CD14-positive monocyte (primary cell): ENCODE results near the gene PACSIN2. TPM values are rescaled to one million over a fixed set of nuclear protein-coding genes. Genes with fewer than 3 reads are reported as not detected.

Experiments used
- DNase-seq, 3 donors: peaks; one replicate each; pipeline ENCODE4 v3.0.0-alpha.2; 2011 to 2022
- H2AFZ ChIP-seq: 2 replicates; pipeline ENCODE4 v1.6.0; 2012; ENCODE audit warnings: mild to moderate bottlenecking, low read depth, low read length, inconsistent platforms; ENCODE audit not compliant: insufficient read depth, poor library complexity, severe bottlenecking
- H3K27ac ChIP-seq, 2 donors: 1 replicate in 1 of 2; 2 replicates in 1 of 2; pipeline ENCODE4 v1.5.1; 2012 to 2013; ENCODE audit warnings: low read length in 2 of 2, control low read depth in 1 of 2, inconsistent platforms in 1 of 2, low read depth in 1 of 2, mild to moderate bottlenecking in 1 of 2
- H3K27me3 ChIP-seq, 2 donors: one replicate each; pipeline versions ENCODE4 v1.6.0 to v1.6.1; 2011 to 2013; ENCODE audit warnings: low read length in 2 of 2; ENCODE audit not compliant: control insufficient read depth in 2 of 2, insufficient read depth in 2 of 2
- H3K36me3 ChIP-seq, 2 donors: replicated peaks in 1 of 2; 1 replicate in 1 of 2; 2 replicates in 1 of 2; pipeline versions ENCODE4 v1.5.1 to v1.6.1; 2012 to 2013; ENCODE audit warnings: low read length in 2 of 2, control low read depth in 1 of 2, inconsistent platforms in 1 of 2, mild to moderate bottlenecking in 1 of 2; ENCODE audit not compliant: insufficient read depth in 2 of 2, control insufficient read depth in 1 of 2
- H3K4me1 ChIP-seq, 2 donors: 1 replicate in 1 of 2; 2 replicates in 1 of 2; pipeline versions ENCODE4 v1.5.1 to v1.6.1; 2012 to 2013; ENCODE audit warnings: low read length in 2 of 2, control low read depth in 1 of 2, inconsistent platforms in 1 of 2, mild to moderate bottlenecking in 1 of 2, moderate library complexity in 1 of 2; ENCODE audit not compliant: insufficient read depth in 2 of 2, control insufficient read depth in 1 of 2
- H3K4me2 ChIP-seq: replicated peaks from 2 replicates; pipeline ENCODE3; 2012; ENCODE audit warnings: low read length, moderate library complexity, mild to moderate bottlenecking; ENCODE audit not compliant: poor library complexity, severe bottlenecking; ENCODE audit errors: extremely low read depth
- H3K4me3 ChIP-seq, 3 experiments: fragments of 200-600 bp in 1 of 3; sonication (generic) in 1 of 3; replicated peaks in 1 of 3; 1 replicate in 2 of 3; 2 replicates in 1 of 3; pipeline ENCODE4 v1.5.1; 2011 to 2013; ENCODE audit warnings: low read length in 3 of 3, mild to moderate bottlenecking in 3 of 3, control low read depth in 2 of 3, low read depth in 2 of 3, inconsistent platforms in 1 of 3, moderate library complexity in 1 of 3
- H3K79me2 ChIP-seq: 2 replicates; pipeline ENCODE4 v1.6.0; 2012; ENCODE audit warnings: mild to moderate bottlenecking, control low read depth, inconsistent platforms, low read length, moderate library complexity; ENCODE audit not compliant: insufficient read depth
- H3K9ac ChIP-seq: 2 replicates; pipeline ENCODE4 v1.6.0; 2017; ENCODE audit warnings: low read length, mild to moderate bottlenecking; ENCODE audit not compliant: insufficient read depth, poor library complexity, severe bottlenecking
- H3K9me3 ChIP-seq, 2 donors: replicated peaks in 1 of 2; 1 replicate in 1 of 2; 2 replicates in 1 of 2; pipeline versions ENCODE4 v1.5.1 to v1.6.1; 2012 to 2013; ENCODE audit warnings: low read length in 2 of 2, control low read depth in 1 of 2; ENCODE audit not compliant: control insufficient read depth in 1 of 2, insufficient read depth in 1 of 2
- H4K20me1 ChIP-seq: 2 replicates; pipeline ENCODE4 v1.6.0; 2012; ENCODE audit warnings: mild to moderate bottlenecking, low read length, control low read depth, moderate library complexity; ENCODE audit not compliant: insufficient read depth
- H3K27ac Mint-ChIP-seq, 7 donors: one replicate each; pipeline ENCODE4 v1.8.0; 2020; ENCODE audit warnings: mild to moderate bottlenecking in 7 of 7, mixed read lengths in 7 of 7, moderate library complexity in 6 of 7, inconsistent platforms in 2 of 7
- H3K27me3 Mint-ChIP-seq, 3 donors: one replicate each; pipeline ENCODE4 v1.8.0; 2021 to 2022; ENCODE audit warnings: low read depth in 3 of 3, mild to moderate bottlenecking in 3 of 3, mixed read lengths in 3 of 3, moderate library complexity in 3 of 3, inconsistent platforms in 1 of 3
- H3K36me3 Mint-ChIP-seq, 2 donors: one replicate each; pipeline ENCODE4 v1.8.0; 2020; ENCODE audit warnings: mixed read lengths in 2 of 2, inconsistent platforms in 1 of 2, mild to moderate bottlenecking in 1 of 2
- H3K4me1 Mint-ChIP-seq: one replicate; pipeline ENCODE4 v1.8.0; 2020; ENCODE audit warnings: mild to moderate bottlenecking, mixed read lengths
- H3K4me3 Mint-ChIP-seq, 2 donors: one replicate each; pipeline ENCODE4 v1.8.0; 2020; ENCODE audit warnings: mild to moderate bottlenecking in 2 of 2, mixed read lengths in 2 of 2, moderate library complexity in 1 of 2
- H3K9me3 Mint-ChIP-seq, 7 donors: one replicate each; pipeline ENCODE4 v1.8.0; 2020 to 2022; ENCODE audit warnings: mixed read lengths in 7 of 7, mild to moderate bottlenecking in 6 of 7, moderate library complexity in 6 of 7, inconsistent platforms in 2 of 7
- CTCF ChIP-seq: fragments of 200-600 bp; IDR thresholded peaks from one replicate; pipeline ENCODE4 v1.8.0; 2022; ENCODE audit warnings: antibody characterized with exemption, mild to moderate bottlenecking
- WGBS: methylation state at CpG from one replicate; pipeline ENCODE4 v1.1.5; 2013; ENCODE audit warnings: missing lambda C conversion rate; ENCODE audit not compliant: insufficient coverage; 5-methylcytosine and 5-hydroxymethylcytosine counted together
- intact Hi-C, 2 donors: fragments of 100-400 bp; cut with micrococcal nuclease; formaldehyde crosslinking; loops; one replicate each; pipeline versions ENCODE4 v1.15.0 to v1.15.1; 2023
- polyA plus RNA-seq, 3 donors: library from polyadenylated mRNA; depleted of rRNA in 1 of 3; unstranded in 2 of 3; stranded (reverse) in 1 of 3; fragments of 300-500 nt in 2 of 3; fragments of >200 nt in 1 of 3; fragmentation: Illumina TruSeq in 2 of 3; gene quantifications; 1 replicate in 2 of 3; 2 replicates in 1 of 3; pipeline ENCODE4 v1.2.3, GENCODE V29; 2012 to 2021

Gene PACSIN2
- polyA plus RNA-seq, 3 donors = 31.2 to 45.7 (median 40.2) TPM

- no peaks in the 10 kb centered on the region for H3K27me3 ChIP-seq
- no peak overlapping the region for H2AFZ ChIP-seq
- intact Hi-C loops = loop anchor here in 1 of 2 donors (5.0 kb wide), 2 partner anchors 33 to 42 kb away; no protein-coding TSS in a partner anchor
- Mint-ChIP-seq H3K4me3 (no peak overlapping the region), H3K27ac (peak overlapping the region in 3 of 7 donors; percentile 43 to 79 (median 50)), H3K9me3 (no peaks in the 10 kb centered on the region), H3K4me1 (peaks cover 65% of the 10 kb centered on the region), H3K27me3 (peaks cover 0 to 3% (median 0%) of the 10 kb centered on the region in 3 donors), H3K36me3 (peaks cover 10 to 13% of the 10 kb centered on the region in 2 donors)
- no peak for DNase-seq
- H3K4me1 ChIP-seq = peaks cover 48 to 64% of the 10 kb centered on the region in 2 donors
- H3K79me2 ChIP-seq = peaks cover 85% of the 10 kb centered on the region
- no peak overlapping the region for H3K9ac ChIP-seq
- no peaks in the 10 kb centered on the region for H3K9me3 ChIP-seq
- H3K4me2 ChIP-seq = no peak overlapping the region
- no peak for TF ChIP-seq CTCF
- no peaks in the 10 kb centered on the region for H3K36me3 ChIP-seq
- H4K20me1 ChIP-seq = peaks cover 32% of the 10 kb centered on the region
- WGBS = 87% methylated on average over 6 of the region's 10 CpGs
- H3K27ac ChIP-seq = no peak overlapping the region
- no peak overlapping the region for H3K4me3 ChIP-seq
These were observed 94.7 kb downstream of the PACSIN2 start for GRCh38 chr22:42920101-42920820.

- WGBS = no CpG with 5 or more reads among the region's 6 CpGs
- TF ChIP-seq CTCF = no peak
- peaks cover 59% of the 10 kb centered on the region for H3K4me1 Mint-ChIP-seq
- Histone ChIP-seq H3K79me2 (peaks cover 85% of the 10 kb centered on the region), H3K27ac (peak overlapping the region in 1 of 2 donors; percentile 44), H3K4me2 (no peak overlapping the region), H4K20me1 (peaks cover 39% of the 10 kb centered on the region), H3K4me3 (no peak overlapping the region), H3K27me3 (no peaks in the 10 kb centered on the region), H3K36me3 (no peaks in the 10 kb centered on the region), H3K9me3 (no peaks in the 10 kb centered on the region), H2AFZ (no peak overlapping the region), H3K9ac (no peak overlapping the region), H3K4me1 (peaks cover 45 to 59% of the 10 kb centered on the region in 2 donors)
- H3K27me3 Mint-ChIP-seq = peaks cover 0 to 2% (median 0%) of the 10 kb centered on the region in 3 donors
- no peaks in the 10 kb centered on the region for H3K9me3 Mint-ChIP-seq
- H3K27ac Mint-ChIP-seq = peak overlapping the region in 4 of 7 donors; percentile 15 to 79 (median 43)
- intact Hi-C loops = no loop called here
- H3K36me3 Mint-ChIP-seq = peaks cover 9 to 13% of the 10 kb centered on the region in 2 donors
- H3K4me3 Mint-ChIP-seq = no peak overlapping the region
- DNase-seq = peak; percentile 57 to 65 (median 61)
These were observed 95.8 kb downstream of the PACSIN2 start for GRCh38 chr22:42919199-42919598.
